RPMI7951 (cell line): ENCODE data around the gene DOHH. TPM values are rescaled to one million over a fixed set of nuclear protein-coding genes. Genes with fewer than 3 reads are reported as not detected.

Experiments used
- DNase-seq: peaks from one replicate; pipeline ENCODE4 v3.0.0-alpha.2; 2012; ENCODE audit warnings: low read depth
- total RNA-seq: library from RNA; depleted of rRNA; stranded (reverse); fragments of >200 nt; shearing (Covaris generic); gene quantifications from 2 replicates; pipeline ENCODE4 v1.2.3, GENCODE V29; 2014

The DOHH gene
- total RNA-seq, 1 experiment from 2014 or later = 9.1 TPM

GRCh38 chr19:3503036-3503572 is 2.6 kb upstream of the DOHH start:
- no peak for DNase-seq

- DNase-seq = no peak
These were observed 1.3 kb upstream of the DOHH start for GRCh38 chr19:3501780-3502179.

GRCh38 chr19:3499738-3500428 is 591 bp downstream of the DOHH start:
- no peak for DNase-seq

- no peak for DNase-seq
These were observed 2.5 kb downstream of the DOHH start for GRCh38 chr19:3497757-3498520.

- DNase-seq = no peak
These were observed 3.8 kb downstream of the DOHH start for GRCh38 chr19:3496392-3497273.

GRCh38 chr19:3494559-3494958 is 5.9 kb downstream of the DOHH start:
- DNase-seq = no peak

GRCh38 chr19:3494051-3494450 is 6.4 kb downstream of the DOHH start:
- DNase-seq = no peak

- no peak for DNase-seq
These were observed 6.8 kb downstream of the DOHH start for GRCh38 chr19:3493651-3494050.

GRCh38 chr19:3492919-3493318 is 7.6 kb downstream of the DOHH start:
- DNase-seq = no peak

GRCh38 chr19:3492131-3492839 is 8.2 kb downstream of the DOHH start:
- DNase-seq = no peak

GRCh38 chr19:3491396-3492119 is 8.9 kb downstream of the DOHH start:
- no peak for DNase-seq

GRCh38 chr19:3483226-3483628 is 17.2 kb downstream of the DOHH start, which contains the start of gene SMIM44:
SMIM44 (minus strand) TSS chr19:3483441; CDS start chr19:3483403, 38 bp downstream.
- no peak for DNase-seq

GRCh38 chr19:3482507-3483225 is 17.8 kb downstream of the DOHH start:
- DNase-seq = no peak

GRCh38 chr19:3481241-3482090 is 19.0 kb downstream of the DOHH start:
- DNase-seq = no peak

GRCh38 chr19:3480383-3481091 is 19.9 kb downstream of the DOHH start, which contains the start of gene SMIM24:
SMIM24 (minus strand) TSS chr19:3480525; CDS start chr19:3480463, 62 bp downstream.
- no peak for DNase-seq

GRCh38 chr19:3479834-3480215 is 20.6 kb downstream of the DOHH start:
- DNase-seq = no peak

- DNase-seq = no peak
These were observed 21.2 kb downstream of the DOHH start for GRCh38 chr19:3479177-3479833.
